Aorta (tissue), 5 donors: ENCODE measurements around the gene ZNF148. TPM values are rescaled to one million over a fixed set of nuclear protein-coding genes. Genes with fewer than 3 reads are reported as not detected.

Experiments used
- ATAC-seq: fragments of 200-7000 bp; cut with Tn5 transposase; one replicate; pipeline ENCODE4 v1.9.1; 2022; ENCODE audit warnings: moderate library complexity; ENCODE audit not compliant: low FRiP score
- DNase-seq, 2 donors: peaks; one replicate each; pipeline ENCODE4 v3.0.0-alpha.2; 2020
- H3K27ac ChIP-seq, 2 donors: one replicate each; pipeline ENCODE4 v1.5.1; 2013; ENCODE audit warnings: low read length in 2 of 2, mild to moderate bottlenecking in 2 of 2, moderate library complexity in 2 of 2, control low read depth in 1 of 2, inconsistent platforms in 1 of 2, low read depth in 1 of 2
- H3K27me3 ChIP-seq, 2 donors: one replicate each; pipeline ENCODE4 v1.6.1; 2013; ENCODE audit warnings: control low read depth in 1 of 2, low read length in 1 of 2, mild to moderate bottlenecking in 1 of 2, moderate library complexity in 1 of 2; ENCODE audit not compliant: insufficient read depth in 2 of 2, control insufficient read depth in 1 of 2
- H3K36me3 ChIP-seq, 2 donors: one replicate each; pipeline ENCODE4 v1.6.1; 2013; ENCODE audit warnings: control low read depth in 1 of 2, low read length in 1 of 2, mild to moderate bottlenecking in 1 of 2; ENCODE audit not compliant: insufficient read depth in 2 of 2, control insufficient read depth in 1 of 2
- H3K4me1 ChIP-seq, 2 donors: one replicate each; pipeline ENCODE4 v1.6.1; 2013; ENCODE audit warnings: low read length in 2 of 2, control low read depth in 1 of 2, mild to moderate bottlenecking in 1 of 2, moderate library complexity in 1 of 2; ENCODE audit not compliant: insufficient read depth in 2 of 2, control insufficient read depth in 1 of 2
- H3K4me3 ChIP-seq, 2 donors: one replicate each; pipeline ENCODE4 v1.5.1; 2013; ENCODE audit warnings: low read length in 2 of 2, control low read depth in 1 of 2, mild to moderate bottlenecking in 1 of 2
- H3K9me3 ChIP-seq: one replicate; pipeline ENCODE4 v1.6.1; 2013; ENCODE audit warnings: mild to moderate bottlenecking, low read length; ENCODE audit not compliant: control insufficient read depth
- WGBS, 2 donors: extraction: QIAGEN DNeasy Blood & Tissue Kit; methylation state at CpG; one replicate each; pipeline ENCODE4 v1.1.7; 2013; 5-methylcytosine and 5-hydroxymethylcytosine counted together
- intact Hi-C, 2 donors: fragments of 100-400 bp; cut with DNase I; formaldehyde crosslinking; loops; one replicate each; pipeline versions ENCODE4 v1.14.2 to v1.15.0; 2022
- polyA plus RNA-seq, 2 donors: library from polyadenylated mRNA; stranded (reverse); fragments of 200-250 nt; gene quantifications; one replicate each; pipeline ENCODE4 v1.2.3, GENCODE V29; 2013
- total RNA-seq, 2 donors: library from RNA; stranded (reverse); fragmentation: NEBNext Ultra II Directional; extraction: Animal tissue kit (Norgen Biotek cat#: 25700); gene quantifications; one replicate each; pipeline ENCODE4 v1.2.1, GENCODE V29; 2021
- donor health status: healthy with polysubstance abuse.
- donor health status: Bipolar disorder and iron deficiency.
- donor health status: DM: no; HTN: no; CAD: no.
- donor health status: DM: no; HTN: no; CAD: no.
- donor health status: DM: yes; HTN: yes; CAD: no.

Gene ZNF148
- total and polyA plus RNA-seq, 4 donors: 5.3 to 63.8 (median 29.6) TPM

GRCh38 chr3:125271127-125271526, 104.0 kb downstream of the ZNF148 start:
- Histone ChIP-seq H3K27me3 (no peaks in the 10 kb centered on the region), H3K4me3 (no peak overlapping the region), H3K4me1 (no peaks in the 10 kb centered on the region), H3K9me3 (no peaks in the 10 kb centered on the region), H3K36me3 (peaks cover 0 to 2% of the 10 kb centered on the region in 2 donors), H3K27ac (no peak overlapping the region)
- intact Hi-C loops: no loop called here
- DNase-seq: no peak
- WGBS, 2 donors: 78 to 79% methylated on average over 7 of the region's 7 CpGs
- no peak for ATAC-seq

GRCh38 chr3:125267460-125267859, 107.7 kb downstream of the ZNF148 start:
- no peaks in the 10 kb centered on the region for H3K4me1 ChIP-seq
- H3K27me3 ChIP-seq: no peaks in the 10 kb centered on the region
- H3K9me3 ChIP-seq: no peaks in the 10 kb centered on the region
- 93 to 95% methylated on average over 1 of the region's 1 CpG for WGBS, 2 donors
- no peak for ATAC-seq
- DNase-seq: no peak
- H3K27ac ChIP-seq: no peak overlapping the region
- intact Hi-C loops: no loop called here
- no peak overlapping the region for H3K4me3 ChIP-seq
- H3K36me3 ChIP-seq: peaks cover 0 to 2% of the 10 kb centered on the region in 2 donors

- Histone ChIP-seq H3K36me3 (peaks cover 0 to 2% of the 10 kb centered on the region in 2 donors), H3K9me3 (no peaks in the 10 kb centered on the region), H3K27ac (no peak overlapping the region), H3K4me3 (no peak overlapping the region), H3K4me1 (no peaks in the 10 kb centered on the region), H3K27me3 (no peaks in the 10 kb centered on the region)
- ATAC-seq: no peak
- WGBS, 2 donors: 96 to 97% methylated on average over 3 of the region's 3 CpGs
- no peak for DNase-seq
- intact Hi-C loops: no loop called here
These were observed 108.2 kb downstream of the ZNF148 start for GRCh38 chr3:125266971-125267370.

GRCh38 chr3:125262161-125262560, 113.0 kb downstream of the ZNF148 start:
- DNase-seq (no peak), ATAC-seq (no peak)
- WGBS, 2 donors: 59 to 77% methylated on average over 1 of the region's 1 CpG
- intact Hi-C loops: no loop called here
- Histone ChIP-seq H3K4me1 (no peaks in the 10 kb centered on the region), H3K27me3 (no peaks in the 10 kb centered on the region), H3K9me3 (no peaks in the 10 kb centered on the region), H3K27ac (no peak overlapping the region), H3K4me3 (no peak overlapping the region), H3K36me3 (no peaks in the 10 kb centered on the region)

GRCh38 chr3:125261031-125261430, 114.1 kb downstream of the ZNF148 start:
- intact Hi-C loops: no loop called here
- H3K4me1 ChIP-seq: no peaks in the 10 kb centered on the region
- H3K36me3 ChIP-seq: no peaks in the 10 kb centered on the region
- H3K4me3 ChIP-seq: no peak overlapping the region
- H3K9me3 ChIP-seq: no peaks in the 10 kb centered on the region
- DNase-seq (no peak), ATAC-seq (no peak)
- no peaks in the 10 kb centered on the region for H3K27me3 ChIP-seq
- WGBS, 2 donors: 93 to 97% methylated on average over 1 of the region's 1 CpG
- H3K27ac ChIP-seq: no peak overlapping the region

GRCh38 chr3:125260158-125260557, 115.0 kb downstream of the ZNF148 start:
- Histone ChIP-seq H3K9me3 (no peaks in the 10 kb centered on the region), H3K4me1 (no peaks in the 10 kb centered on the region), H3K4me3 (no peak overlapping the region), H3K36me3 (no peaks in the 10 kb centered on the region), H3K27me3 (no peaks in the 10 kb centered on the region), H3K27ac (no peak overlapping the region)
- intact Hi-C loops: no loop called here
- no peak for DNase-seq
- no peak for ATAC-seq
- WGBS, 2 donors: 98 to 100% methylated on average over 2 of the region's 2 CpGs

- H3K4me1 ChIP-seq: no peaks in the 10 kb centered on the region
- no peak for ATAC-seq
- no peak overlapping the region for H3K27ac ChIP-seq
- H3K36me3 ChIP-seq: no peaks in the 10 kb centered on the region
- WGBS, 2 donors: 96 to 97% methylated on average over 4 of the region's 4 CpGs
- intact Hi-C loops: no loop called here
- no peaks in the 10 kb centered on the region for H3K27me3 ChIP-seq
- no peak overlapping the region for H3K4me3 ChIP-seq
- DNase-seq: no peak
- H3K9me3 ChIP-seq: no peaks in the 10 kb centered on the region
These were observed 117.6 kb downstream of the ZNF148 start for GRCh38 chr3:125257536-125257935.

- Histone ChIP-seq H3K9me3 (no peaks in the 10 kb centered on the region), H3K36me3 (no peaks in the 10 kb centered on the region), H3K27me3 (no peaks in the 10 kb centered on the region), H3K4me1 (no peaks in the 10 kb centered on the region), H3K27ac (no peak overlapping the region), H3K4me3 (no peak overlapping the region)
- DNase-seq (no peak), ATAC-seq (no peak)
- intact Hi-C loops: no loop called here
These were observed 118.5 kb downstream of the ZNF148 start for GRCh38 chr3:125256675-125257074.

GRCh38 chr3:125250973-125251372, 124.2 kb downstream of the ZNF148 start:
- H3K36me3 ChIP-seq: no peaks in the 10 kb centered on the region
- no peak overlapping the region for H3K27ac ChIP-seq
- no peaks in the 10 kb centered on the region for H3K4me1 ChIP-seq
- intact Hi-C loops: no loop called here
- DNase-seq (no peak), ATAC-seq (no peak)
- H3K27me3 ChIP-seq: no peaks in the 10 kb centered on the region
- H3K4me3 ChIP-seq: no peak overlapping the region
- H3K9me3 ChIP-seq: no peaks in the 10 kb centered on the region
- 93 to 94% methylated on average over 2 of the region's 2 CpGs for WGBS, 2 donors
